Endometrial microvascular endothelial cells (primary cell): Measurements from ENCODE around the gene NIBAN1. TPM values are rescaled to one million over a fixed set of nuclear protein-coding genes. Genes with fewer than 3 reads are reported as not detected.

Source experiments
- in situ Hi-C: cut with HindIII; loops from 2 replicates; pipeline ENCODE4 v1.10.0; 2017; ENCODE audit warnings: low sequenced_read_pairs, low pct_unique_long_range_greater_than_20kb; ENCODE audit errors: inconsistent ontology term
- total RNA-seq: library from RNA; depleted of rRNA; stranded (reverse); fragments of >200 nt; gene quantifications from one replicate; pipeline ENCODE4 v1.2.3, GENCODE V29; 2015; ENCODE audit errors: inconsistent ontology term

Gene NIBAN1
- total RNA-seq, 1 donor from 2014 or later, result 21.0 TPM

DNA sequence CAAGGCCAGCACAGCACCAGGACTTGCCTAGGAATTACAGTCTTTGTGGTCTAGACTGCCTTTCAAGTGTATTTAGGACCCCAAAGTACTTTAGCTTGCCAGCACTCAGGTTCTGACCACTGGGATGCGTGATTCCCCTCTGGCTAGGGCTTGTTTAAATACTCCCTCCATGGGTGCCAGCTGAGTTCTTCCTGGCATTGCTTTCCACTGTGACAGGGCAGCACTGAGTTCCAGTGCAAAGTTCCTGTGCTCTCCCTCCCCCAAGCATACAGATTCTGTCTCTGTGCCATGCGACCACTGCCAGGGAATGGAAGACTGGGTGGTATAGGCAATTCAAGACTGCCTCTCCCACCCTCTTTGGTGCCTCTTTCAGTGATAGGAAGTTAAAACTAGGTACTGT is 45.9 kb downstream of the NIBAN1 start:
- in situ Hi-C loops, result no loop called here

Other genes starting within 250 kb of the NIBAN1 start
- gene EDEM3, start 219.7 kb downstream of the NIBAN1 start, total RNA-seq, result 36.1 TPM
- 15.1 TPM for gene RNF2, start 71.0 kb upstream of the NIBAN1 start, total RNA-seq
- 34.7 TPM for gene TRMT1L, start 182.4 kb upstream of the NIBAN1 start, total RNA-seq
- gene SWT1, start 182.7 kb upstream of the NIBAN1 start, total RNA-seq, result 4.6 TPM